NCI-H1417 treated with DMSO at 0.1 percent for 48 hours (cell line): Measurements from ENCODE around the gene LARP1.

ENCODE experiments used
- DNase-seq: peaks from one replicate; lab custom pipeline; 2025; lab: John Stamatoyannopoulos, UW

LARP1 gene

GRCh38 chr5:154761046-154761736 is 6.0 kb downstream of the LARP1 start:
- DNase-seq: no peak

- DNase-seq: no peak
These were observed 7.1 kb downstream of the LARP1 start for GRCh38 chr5:154762261-154762660.

GRCh38 chr5:154762700-154763099 is 7.5 kb downstream of the LARP1 start:
- no peak for DNase-seq

GRCh38 chr5:154764967-154765366 is 9.8 kb downstream of the LARP1 start:
- no peak for DNase-seq

GRCh38 chr5:154765396-154765925 is 10.3 kb downstream of the LARP1 start:
- no peak for DNase-seq

GRCh38 chr5:154766558-154767281 is 11.5 kb downstream of the LARP1 start:
- DNase-seq: no peak

- no peak for DNase-seq
These were observed 12.4 kb downstream of the LARP1 start for GRCh38 chr5:154767576-154767975.

- no peak for DNase-seq
These were observed 13.0 kb downstream of the LARP1 start for GRCh38 chr5:154768207-154768606.

- DNase-seq: no peak
These were observed 14.9 kb downstream of the LARP1 start for GRCh38 chr5:154770111-154770510.

GRCh38 chr5:154771383-154771901 is 16.3 kb downstream of the LARP1 start:
- no peak for DNase-seq

GRCh38 chr5:154773326-154773725 is 18.1 kb downstream of the LARP1 start:
- no peak for DNase-seq

GRCh38 chr5:154776167-154776566 is 21.0 kb downstream of the LARP1 start:
- no peak for DNase-seq

GRCh38 chr5:154778534-154778933 is 23.4 kb downstream of the LARP1 start:
- no peak for DNase-seq

GRCh38 chr5:154779105-154779504 is 23.9 kb downstream of the LARP1 start:
- no peak for DNase-seq

GRCh38 chr5:154780128-154780527 is 25.0 kb downstream of the LARP1 start:
- DNase-seq: no peak

GRCh38 chr5:154782326-154782725 is 27.1 kb downstream of the LARP1 start:
- no peak for DNase-seq

- no peak for DNase-seq
These were observed 27.8 kb downstream of the LARP1 start for GRCh38 chr5:154782812-154783592.

GRCh38 chr5:154783774-154784460 is 28.7 kb downstream of the LARP1 start:
- no peak for DNase-seq

- no peak for DNase-seq
These were observed 29.7 kb downstream of the LARP1 start for GRCh38 chr5:154784856-154785255.

- no peak for DNase-seq
These were observed 31.2 kb downstream of the LARP1 start for GRCh38 chr5:154786414-154786813.

- no peak for DNase-seq
These were observed 33.0 kb downstream of the LARP1 start for GRCh38 chr5:154788212-154788611.

GRCh38 chr5:154791535-154791934 is 36.4 kb downstream of the LARP1 start:
- DNase-seq: no peak
